ENCODE results near the gene CFAP97D1.

The CFAP97D1 gene

DNA sequence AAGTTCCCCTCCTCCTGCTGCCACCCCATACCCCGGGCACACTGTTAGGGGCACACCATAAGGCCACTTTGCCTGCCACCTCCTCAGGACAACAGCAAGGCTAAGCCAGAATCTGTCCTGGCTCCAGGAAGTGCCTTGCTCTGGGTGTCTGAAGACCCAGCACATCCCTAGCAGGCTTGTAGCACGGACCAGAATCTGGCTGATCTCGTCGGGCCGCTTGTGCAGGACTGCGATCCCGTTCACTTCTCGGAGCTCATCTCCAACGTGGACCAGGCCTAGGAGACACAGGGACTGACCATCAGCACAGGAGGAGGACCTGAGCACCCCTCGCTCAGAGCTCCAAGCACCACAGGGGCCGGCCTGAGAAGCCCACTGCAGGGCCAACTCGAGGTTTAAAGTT, 45.3 kb downstream of the CFAP97D1 start:
- Histone ChIP-seq H4K20me1 (ENCODE audit: insufficient read depth, low read length, poor library complexity, severe bottlenecking) (no peaks in the 10 kb centered on the region), H3K36me3 (ENCODE audit: insufficient read depth, low read length) (no peaks in the 10 kb centered on the region), H3K4me2 (ENCODE audit: low read depth, low read length, poor library complexity, severe bottlenecking) (no peak overlapping the region), H3K4me1 (ENCODE audit: insufficient read depth, low read length, poor library complexity, severe bottlenecking) (no peaks in the 10 kb centered on the region), H3K9ac (ENCODE audit: low read depth, low read length, poor library complexity, severe bottlenecking) (no peak overlapping the region), H3K4me3 (ENCODE audit: low read length, poor library complexity, severe bottlenecking) (no peak overlapping the region), H3K9me2 (replicated peaks; ENCODE audit: low read depth, low read length) (no peaks in the 10 kb centered on the region), H3K9me3 (ENCODE audit: insufficient read depth, low read depth, low read length) (no peaks in the 10 kb centered on the region), H2AFZ (ENCODE audit: low read length) (no peak overlapping the region), H3K27me3 (ENCODE audit: insufficient read depth, low read length, poor library complexity, severe bottlenecking) (no peaks in the 10 kb centered on the region), H3F3A (ENCODE audit: low read depth) (no peaks in the 10 kb centered on the region), H3K79me2 (ENCODE audit: insufficient read depth, low read length) (no peaks in the 10 kb centered on the region)
- TF ChIP-seq, protein P1, sequence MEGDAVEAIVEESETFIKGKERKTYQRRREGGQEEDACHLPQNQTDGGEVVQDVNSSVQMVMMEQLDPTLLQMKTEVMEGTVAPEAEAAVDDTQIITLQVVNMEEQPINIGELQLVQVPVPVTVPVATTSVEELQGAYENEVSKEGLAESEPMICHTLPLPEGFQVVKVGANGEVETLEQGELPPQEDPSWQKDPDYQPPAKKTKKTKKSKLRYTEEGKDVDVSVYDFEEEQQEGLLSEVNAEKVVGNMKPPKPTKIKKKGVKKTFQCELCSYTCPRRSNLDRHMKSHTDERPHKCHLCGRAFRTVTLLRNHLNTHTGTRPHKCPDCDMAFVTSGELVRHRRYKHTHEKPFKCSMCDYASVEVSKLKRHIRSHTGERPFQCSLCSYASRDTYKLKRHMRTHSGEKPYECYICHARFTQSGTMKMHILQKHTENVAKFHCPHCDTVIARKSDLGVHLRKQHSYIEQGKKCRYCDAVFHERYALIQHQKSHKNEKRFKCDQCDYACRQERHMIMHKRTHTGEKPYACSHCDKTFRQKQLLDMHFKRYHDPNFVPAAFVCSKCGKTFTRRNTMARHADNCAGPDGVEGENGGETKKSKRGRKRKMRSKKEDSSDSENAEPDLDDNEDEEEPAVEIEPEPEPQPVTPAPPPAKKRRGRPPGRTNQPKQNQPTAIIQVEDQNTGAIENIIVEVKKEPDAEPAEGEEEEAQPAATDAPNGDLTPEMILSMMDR (conservative IDR thresholded peaks at IDR 0.05; ENCODE audit: low read length) = no peak
- TF ChIP-seq EZH2phosphoT487 (IDR thresholded peaks at IDR 0.05; ENCODE audit: borderline replicate concordance) = no peak

DNA sequence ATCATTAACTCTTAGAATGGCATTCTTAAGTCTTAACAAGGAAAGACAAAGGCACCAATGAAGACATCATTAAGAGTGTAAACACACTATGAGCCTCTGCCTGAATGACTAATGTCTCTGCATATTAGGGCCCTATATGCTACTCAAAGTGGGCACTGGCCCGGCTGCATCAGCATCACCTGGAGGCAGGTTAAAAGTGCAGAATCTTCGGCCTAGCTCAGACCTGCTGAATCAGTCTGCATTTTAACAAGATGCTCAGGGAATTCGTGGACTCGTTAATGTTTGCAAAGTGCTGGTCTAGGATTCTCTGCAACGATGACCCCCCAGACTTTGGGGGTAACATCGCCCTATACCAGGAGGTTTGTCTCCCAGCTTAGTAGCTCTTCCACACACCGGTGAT, 46.0 kb downstream of the CFAP97D1 start:
- H2AFZ ChIP-seq (ENCODE audit: low read length) = no peak overlapping the region
- no peak overlapping the region for H3K9ac ChIP-seq (ENCODE audit: low read depth, low read length, poor library complexity, severe bottlenecking)
- TF ChIP-seq EZH2phosphoT487 (IDR thresholded peaks at IDR 0.05; ENCODE audit: borderline replicate concordance) = no peak
- TF ChIP-seq, protein P1 (conservative IDR thresholded peaks at IDR 0.05; ENCODE audit: low read length) = no peak
- H3K4me1 ChIP-seq (ENCODE audit: insufficient read depth, low read length, poor library complexity, severe bottlenecking) = no peaks in the 10 kb centered on the region
- H4K20me1 ChIP-seq (ENCODE audit: insufficient read depth, low read length, poor library complexity, severe bottlenecking) = no peaks in the 10 kb centered on the region
- no peaks in the 10 kb centered on the region for H3F3A ChIP-seq (ENCODE audit: low read depth)
- no peaks in the 10 kb centered on the region for H3K36me3 ChIP-seq (ENCODE audit: insufficient read depth, low read length)
- H3K4me2 ChIP-seq (ENCODE audit: low read depth, low read length, poor library complexity, severe bottlenecking) = no peak overlapping the region
- no peaks in the 10 kb centered on the region for H3K9me2 ChIP-seq (replicated peaks; ENCODE audit: low read depth, low read length)
- no peaks in the 10 kb centered on the region for H3K79me2 ChIP-seq (ENCODE audit: insufficient read depth, low read length)
- no peak overlapping the region for H3K4me3 ChIP-seq (ENCODE audit: low read length, poor library complexity, severe bottlenecking)
- H3K9me3 ChIP-seq (ENCODE audit: insufficient read depth, low read depth, low read length) = no peaks in the 10 kb centered on the region
- H3K27me3 ChIP-seq (ENCODE audit: insufficient read depth, low read length, poor library complexity, severe bottlenecking) = no peaks in the 10 kb centered on the region

DNA sequence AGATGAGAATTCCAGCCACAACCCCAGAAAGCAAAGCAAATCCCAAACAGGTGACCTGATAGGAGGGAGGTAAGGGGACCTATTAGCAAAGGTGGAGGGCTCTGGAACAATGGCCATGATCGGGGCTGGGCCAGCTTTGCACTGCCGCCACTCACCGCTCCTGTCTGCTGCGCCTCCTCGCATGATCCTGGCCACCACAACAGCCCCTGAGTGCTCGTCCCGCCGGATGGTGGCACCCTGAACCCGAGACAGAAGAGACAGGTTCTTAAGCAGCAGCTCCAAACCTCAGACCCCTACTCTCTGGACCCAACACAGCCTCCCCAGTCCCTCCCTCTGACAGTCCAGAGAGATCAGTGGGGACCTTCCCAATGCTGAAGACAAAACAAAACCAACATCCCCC, 47.4 kb downstream of the CFAP97D1 start:
- Histone ChIP-seq H4K20me1 (ENCODE audit: insufficient read depth, low read length, poor library complexity, severe bottlenecking) (no peaks in the 10 kb centered on the region), H2AFZ (ENCODE audit: low read length) (no peak overlapping the region), H3K4me3 (ENCODE audit: low read length, poor library complexity, severe bottlenecking) (no peak overlapping the region), H3K9me3 (ENCODE audit: insufficient read depth, low read depth, low read length) (no peaks in the 10 kb centered on the region), H3K4me1 (ENCODE audit: insufficient read depth, low read length, poor library complexity, severe bottlenecking) (no peaks in the 10 kb centered on the region), H3K79me2 (ENCODE audit: insufficient read depth, low read length) (no peaks in the 10 kb centered on the region), H3K9me2 (replicated peaks; ENCODE audit: low read depth, low read length) (no peaks in the 10 kb centered on the region), H3F3A (ENCODE audit: low read depth) (no peaks in the 10 kb centered on the region), H3K9ac (ENCODE audit: low read depth, low read length, poor library complexity, severe bottlenecking) (no peak overlapping the region), H3K27me3 (ENCODE audit: insufficient read depth, low read length, poor library complexity, severe bottlenecking) (peaks cover 13% of the 10 kb centered on the region), H3K4me2 (ENCODE audit: low read depth, low read length, poor library complexity, severe bottlenecking) (no peak overlapping the region), H3K36me3 (ENCODE audit: insufficient read depth, low read length) (no peaks in the 10 kb centered on the region)
- TF ChIP-seq, protein P1 (conservative IDR thresholded peaks at IDR 0.05; ENCODE audit: low read length) = no peak
- no peak for TF ChIP-seq EZH2phosphoT487 (IDR thresholded peaks at IDR 0.05; ENCODE audit: borderline replicate concordance)

Data from Loucy (cell line).